Stimulated activated CD8-positive, alpha-beta memory T cell treated with anti-CD3 and anti-CD28 coated beads, Interleukin-4, amount 100 ng/mL, for 24 hours (primary cell): ENCODE data around the gene PLCD4.

ENCODE experiments used
- DNase-seq: peaks from one replicate; pipeline ENCODE4 v3.0.0-alpha.2; 2020; ENCODE audit warnings: low read depth

The PLCD4 gene

DNA sequence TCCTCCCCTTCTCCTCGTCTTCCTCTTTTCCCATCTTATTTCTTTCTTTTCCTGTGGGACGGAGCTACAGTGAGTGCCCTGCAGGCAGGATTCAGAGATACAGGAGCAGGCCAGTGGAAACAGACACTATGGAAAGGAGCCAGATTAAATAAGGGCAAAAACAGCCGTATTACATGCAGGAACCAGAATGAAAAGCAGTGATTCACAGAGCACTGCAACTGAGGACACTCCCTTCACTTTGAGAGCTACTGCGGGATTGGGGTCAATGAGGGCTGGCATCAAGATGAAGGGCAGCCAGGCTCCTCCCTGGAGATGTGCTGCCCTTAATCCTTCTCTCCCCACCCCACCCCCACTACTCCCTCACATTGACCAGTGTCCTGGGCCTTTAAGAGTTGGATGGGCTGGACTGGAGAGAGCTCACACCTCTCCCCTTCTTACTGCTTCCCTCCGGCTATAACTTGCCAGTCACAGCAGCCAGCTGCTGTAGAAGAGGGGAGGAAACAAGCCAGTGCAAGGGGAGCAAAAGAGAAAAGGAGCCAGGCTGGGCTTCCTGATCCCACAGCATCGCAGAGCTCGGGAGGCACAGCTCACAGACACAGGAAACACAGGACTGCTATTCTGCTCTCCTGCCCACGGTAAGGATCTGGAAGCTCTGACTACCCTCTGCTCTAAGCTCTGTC, at the start of gene PLCD4:
PLCD4 (plus strand) TSS at position 464 of the 680 bp plus-strand sequence. CDS start 7,841 bp downstream, outside the sequence.
- DNase-seq: no peak

DNA sequence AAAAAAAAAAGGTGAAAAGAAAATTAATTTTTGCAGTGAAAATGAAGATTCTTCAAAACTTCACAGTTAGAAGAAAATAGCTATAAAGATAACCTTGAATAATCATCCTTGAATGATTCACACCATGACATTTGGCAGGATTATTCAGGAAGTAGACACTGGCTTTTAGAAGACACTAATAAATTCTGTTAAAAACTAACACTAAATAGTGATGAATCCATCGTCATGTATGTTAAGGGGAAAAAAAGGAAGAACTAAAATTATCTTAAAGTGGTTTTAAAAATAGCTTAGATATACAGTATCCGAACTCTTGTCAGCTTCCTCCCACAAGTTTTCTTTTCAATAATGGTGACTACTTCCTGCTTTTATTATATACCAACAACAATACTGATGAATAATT, 49.8 kb upstream of the PLCD4 start:
- no peak for DNase-seq

- DNase-seq: no peak
Observed at GRCh38 chr2:218558986-218559385, 48.7 kb upstream of the PLCD4 start.

- no peak for DNase-seq
Observed at GRCh38 chr2:218564056-218564455, 43.6 kb upstream of the PLCD4 start.

- DNase-seq: no peak
Observed at GRCh38 chr2:218566296-218566695, 41.4 kb upstream of the PLCD4 start.

- no peak for DNase-seq
Observed at GRCh38 chr2:218567797-218568189, 39.9 kb upstream of the PLCD4 start.

DNA sequence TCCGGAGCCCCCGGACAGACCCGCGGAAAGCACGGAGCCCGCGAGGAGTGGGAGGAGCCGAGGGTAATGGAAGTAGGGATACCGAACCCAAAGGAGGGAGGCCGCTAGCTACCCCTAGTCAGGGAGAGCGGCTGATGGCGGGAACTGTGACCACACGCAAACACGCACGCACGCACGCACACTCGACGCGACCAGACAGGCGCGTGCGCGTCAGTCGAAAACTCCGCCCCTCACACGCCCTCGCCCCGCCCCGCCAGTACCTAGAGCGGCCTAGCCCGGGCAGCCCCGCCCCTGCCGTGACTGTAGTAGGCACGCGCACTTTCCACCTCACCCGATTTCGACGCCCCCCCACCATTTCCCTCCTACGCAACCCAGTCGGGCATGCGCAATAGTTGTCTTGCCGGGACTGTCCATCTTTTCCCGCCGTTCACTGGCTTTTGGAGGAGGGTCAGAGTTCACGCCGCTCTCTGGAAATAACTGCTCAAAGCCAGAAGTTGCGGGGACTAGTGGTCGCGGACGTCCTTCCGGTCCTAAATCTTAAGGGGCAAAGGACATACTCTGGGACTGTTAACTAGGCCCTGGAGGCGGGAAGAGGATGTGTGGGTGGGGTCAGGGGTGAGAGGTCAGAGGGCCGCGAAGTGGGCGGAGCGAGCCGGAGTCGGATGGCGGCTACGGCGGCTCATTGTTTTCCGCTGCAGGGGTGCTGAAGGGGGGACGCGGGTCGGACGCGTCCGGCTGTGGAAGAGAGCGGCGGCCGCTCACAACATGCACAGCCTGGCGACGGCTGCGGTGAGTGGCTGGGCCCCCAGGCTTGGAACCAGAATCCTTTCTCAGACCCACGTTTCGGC, 39.3 kb upstream of the PLCD4 start, which contains the start of the genes CNOT9 and USP37:
CNOT9 (plus strand) TSS at position 650 of the 848 bp plus-strand sequence; CDS start at position 766, 116 bp downstream.
USP37 (minus strand) TSS at position 162 of the 848 bp plus-strand sequence. CDS start 9,698 bp downstream, outside the sequence.
- peak; percentile 100 for DNase-seq

GRCh38 chr2:218569038-218569431, 38.7 kb upstream of the PLCD4 start:
- peak; percentile 33 for DNase-seq

GRCh38 chr2:218569661-218570500, 37.8 kb upstream of the PLCD4 start:
- DNase-seq: no peak

DNA sequence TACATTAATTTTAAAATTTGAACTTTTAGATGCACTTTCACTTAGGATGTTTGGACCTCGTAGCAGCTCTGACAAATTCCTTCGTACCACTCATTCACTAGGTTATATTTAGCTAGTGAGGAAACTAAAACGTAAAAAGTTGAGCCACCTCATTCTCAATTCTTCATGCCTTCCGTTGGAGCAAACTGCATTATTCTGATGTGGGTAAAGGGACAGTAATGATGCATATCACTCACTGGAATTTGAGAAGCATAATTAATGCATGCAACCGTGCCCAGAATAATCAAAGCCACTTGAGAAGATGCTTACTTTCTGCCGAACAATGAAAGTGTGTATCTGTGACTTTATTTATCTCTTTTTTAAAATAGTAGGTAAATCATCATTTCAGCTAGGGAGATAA, 36.8 kb upstream of the PLCD4 start:
- no peak for DNase-seq

- no peak for DNase-seq
Observed at GRCh38 chr2:218576854-218577253, 30.8 kb upstream of the PLCD4 start.

- no peak for DNase-seq
Observed at GRCh38 chr2:218577482-218578220, 30.0 kb upstream of the PLCD4 start.

DNA sequence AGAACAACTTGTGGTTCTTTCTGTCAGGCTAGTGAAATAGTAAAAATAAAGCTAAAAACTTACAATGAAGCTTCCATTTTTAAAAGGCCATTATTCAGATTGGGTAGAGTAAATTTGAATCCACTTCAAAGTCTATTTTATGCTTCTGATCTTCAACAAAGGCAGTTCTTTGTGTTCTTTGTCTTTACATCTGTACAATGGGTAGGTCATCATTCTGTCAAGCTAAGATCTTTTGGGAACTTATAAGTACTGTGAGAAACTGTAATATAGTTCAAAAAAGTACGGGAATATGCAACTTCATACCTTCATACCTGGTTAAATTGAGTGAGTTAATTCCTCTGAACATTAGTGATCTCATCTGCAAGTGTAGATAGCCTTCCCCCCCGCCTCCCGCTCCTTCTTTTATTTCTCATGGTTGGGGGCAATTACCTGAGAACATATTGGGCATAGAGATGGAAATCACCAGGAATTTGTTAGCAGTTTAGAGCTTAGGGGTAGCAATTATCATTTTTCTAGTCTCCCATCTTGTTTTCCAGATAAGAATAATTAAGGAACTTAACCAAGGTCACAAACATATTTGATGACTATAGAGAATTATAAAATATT, 29.3 kb upstream of the PLCD4 start:
- no peak for DNase-seq

DNA sequence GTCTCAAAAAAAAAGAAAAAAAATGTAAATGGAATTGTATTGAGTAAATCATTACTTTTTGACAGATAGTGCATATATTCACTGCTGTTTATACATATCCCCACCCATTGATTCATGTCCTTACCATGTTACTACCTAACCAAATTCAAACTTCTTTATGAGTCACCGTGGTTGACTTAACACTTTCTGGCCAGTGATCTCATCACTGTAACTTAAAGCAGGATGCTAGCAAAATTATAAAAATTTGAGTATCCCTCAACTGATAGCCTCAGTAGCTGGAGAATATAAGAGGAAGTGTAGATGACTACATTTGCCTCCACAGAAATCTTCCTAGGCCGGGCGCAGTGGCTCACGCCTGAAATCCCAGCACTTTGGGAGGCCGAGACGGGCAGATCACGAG, 25.6 kb upstream of the PLCD4 start:
- no peak for DNase-seq

DNA sequence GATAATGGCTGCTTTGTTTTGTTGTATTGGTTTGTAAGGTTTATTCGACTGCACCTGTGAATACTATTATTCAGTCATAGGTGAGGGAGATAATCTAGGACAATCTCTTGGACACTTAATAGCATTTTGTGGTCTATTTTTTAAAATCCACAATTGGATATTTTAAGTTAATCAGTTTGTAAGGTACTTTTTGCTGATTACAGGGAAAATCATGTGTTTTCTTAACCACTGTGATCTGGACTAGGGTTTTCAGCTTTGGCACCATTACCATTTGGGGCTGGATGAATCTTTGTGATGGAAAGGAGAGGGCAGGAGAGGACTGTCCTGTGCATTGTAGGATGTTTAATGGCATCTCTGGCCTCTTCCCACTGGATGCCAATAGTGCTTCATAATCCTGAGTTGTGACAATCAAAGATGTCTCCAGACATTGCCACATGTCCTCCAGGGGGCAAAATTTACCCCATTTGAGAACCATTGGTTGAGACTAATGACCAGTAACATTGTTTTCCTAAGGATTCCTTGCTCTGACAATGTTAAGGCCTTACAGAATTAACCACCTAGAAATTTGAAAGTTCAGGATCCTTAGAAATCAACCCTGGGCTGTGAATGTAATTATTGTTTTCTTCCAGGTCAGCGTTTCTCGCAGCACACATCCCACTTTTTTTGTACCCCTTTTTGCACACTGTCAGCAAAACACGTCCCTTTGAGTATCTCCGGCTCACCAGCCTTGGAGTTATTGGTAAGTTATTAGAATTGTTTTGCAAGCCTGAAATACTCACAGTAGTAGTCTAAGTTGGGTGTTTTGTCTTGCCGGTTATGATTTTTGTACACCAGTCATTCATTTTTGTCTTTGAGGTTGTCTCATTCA, 23.5 kb upstream of the PLCD4 start:
- DNase-seq: no peak

- DNase-seq: no peak
Observed at GRCh38 chr2:218585541-218585940, 22.2 kb upstream of the PLCD4 start.

DNA sequence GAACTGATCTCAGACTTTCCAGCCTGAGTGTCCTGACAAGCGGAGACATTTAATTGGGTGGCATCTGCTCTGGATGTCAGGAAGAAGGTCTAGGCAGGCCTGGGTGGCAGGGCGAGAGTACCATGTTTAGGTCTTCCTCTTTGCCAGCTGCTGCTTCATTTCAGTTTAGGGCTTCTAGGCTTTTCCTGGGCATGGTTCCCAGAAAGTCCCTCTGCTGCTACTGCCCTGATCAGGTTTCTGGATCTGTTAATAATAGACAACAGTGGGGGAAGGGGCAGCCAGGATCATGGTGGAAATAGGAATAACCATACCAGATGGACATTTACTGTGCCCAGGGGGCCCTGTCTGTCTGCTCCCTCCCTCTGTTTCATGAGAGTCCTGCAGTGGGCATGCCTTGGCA, 2.3 kb upstream of the PLCD4 start:
- no peak for DNase-seq

DNA sequence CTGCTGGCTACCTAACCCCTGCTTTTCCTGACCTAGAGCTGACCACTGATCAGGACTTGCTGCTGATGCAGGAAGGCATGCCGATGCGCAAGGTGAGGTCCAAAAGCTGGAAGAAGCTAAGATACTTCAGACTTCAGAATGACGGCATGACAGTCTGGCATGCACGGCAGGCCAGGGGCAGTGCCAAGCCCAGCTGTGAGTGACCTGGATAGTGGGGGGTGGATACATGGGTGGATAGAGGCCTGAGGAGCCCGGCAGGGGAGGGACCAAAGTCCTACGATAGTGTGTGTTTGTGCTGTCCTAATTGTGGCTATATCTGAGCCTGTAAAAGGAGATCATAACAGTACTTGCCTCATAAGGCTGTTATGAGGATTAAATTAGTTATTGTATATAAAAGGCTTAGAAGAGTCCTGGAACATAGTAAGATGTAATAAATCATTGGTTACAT, 8.2 kb downstream of the PLCD4 start:
- DNase-seq: no peak

DNA sequence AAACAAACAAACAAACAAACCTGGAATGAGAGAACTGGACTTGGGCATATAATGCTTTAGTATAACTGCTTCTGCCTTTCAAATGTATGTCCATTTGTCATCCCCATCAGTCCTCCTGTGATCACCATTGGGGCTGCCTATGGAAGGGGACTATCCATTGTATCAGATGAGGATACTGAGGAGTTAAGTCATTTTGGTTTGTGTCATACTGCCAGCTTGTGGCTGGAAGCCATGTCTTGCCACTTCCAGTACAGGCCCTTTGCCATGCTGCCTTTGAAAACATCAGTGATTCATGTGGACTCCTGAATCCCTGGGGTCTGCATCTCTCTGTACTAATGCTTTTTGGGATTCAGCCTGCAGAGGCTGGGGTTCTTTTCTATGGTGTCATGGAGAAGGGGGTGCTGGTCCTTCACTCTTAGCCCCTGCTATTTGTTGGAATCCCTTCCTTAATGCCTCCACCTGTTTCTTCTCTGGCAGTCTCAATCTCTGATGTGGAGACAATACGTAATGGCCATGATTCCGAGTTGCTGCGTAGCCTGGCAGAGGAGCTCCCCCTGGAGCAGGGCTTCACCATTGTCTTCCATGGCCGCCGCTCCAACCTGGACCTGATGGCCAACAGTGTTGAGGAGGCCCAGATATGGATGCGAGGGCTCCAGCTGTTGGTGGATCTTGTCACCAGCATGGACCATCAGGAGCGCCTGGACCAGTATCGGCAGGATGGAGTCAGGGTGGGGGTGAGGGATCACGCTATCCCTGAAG, 10.6 kb downstream of the PLCD4 start:
- no peak for DNase-seq
